ENCODE results near the gene NDUFA11.
"Not testable (repeated sequence)": the region's sequence is repeated elsewhere in the genome, so short reads cannot be mapped to it uniquely, and the experiment has no call there.

The NDUFA11 gene

DNA sequence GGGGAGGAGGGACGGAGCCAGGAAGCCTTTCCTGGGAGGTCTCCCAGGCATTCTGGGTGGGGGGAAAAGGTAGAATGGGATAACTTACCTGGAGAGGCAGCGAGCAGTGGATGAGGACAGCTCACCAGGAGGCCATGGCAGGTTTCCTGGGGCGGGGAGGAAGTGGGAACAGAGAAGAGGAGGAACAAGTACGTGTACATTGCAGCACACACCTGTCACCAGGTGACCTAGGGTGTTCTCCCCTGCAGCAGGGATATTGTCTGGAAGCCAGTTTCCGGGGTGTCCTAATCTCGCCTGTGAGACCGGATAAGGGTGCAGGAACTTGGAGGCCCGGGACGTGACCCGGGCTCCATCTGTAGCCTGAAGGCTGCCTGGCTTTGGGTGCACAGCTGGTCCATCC lies 52.3 kb downstream of the NDUFA11 start, which contains the start of gene FUT3:
FUT3 (minus strand) TSS at position 148 of the 400 bp plus-strand sequence.
- no peak within 1 kb of the TSS for H3K9ac ChIP-seq (ENCODE audit: low read length)
- no peak within 1 kb of the TSS for H4K8ac ChIP-seq (ENCODE audit: low read depth, low read length)
- WGBS (ENCODE audit: extremely low coverage, insufficient coverage, low lambda C conversion rate), result no CpG with 5 or more reads among the region's 10 CpGs
- H3K27me3 ChIP-seq (ENCODE audit: insufficient read depth, low read length, poor library complexity), result no peaks in the 10 kb centered on the region
- no peaks in the 10 kb centered on the region for H3K4me1 ChIP-seq (ENCODE audit: control insufficient read depth, low read depth, low read length)
- H2AK5ac ChIP-seq (ENCODE audit: low read length), result no peak within 1 kb of the TSS
- no peak within 1 kb of the TSS for H3K23ac ChIP-seq (ENCODE audit: low read length)
- H3K4me2 ChIP-seq (ENCODE audit: low read length), result no peak within 1 kb of the TSS
- no peak within 1 kb of the TSS for H2BK120ac ChIP-seq (ENCODE audit: low read depth, low read length)
- no peak within 1 kb of the TSS for H3K27ac ChIP-seq (ENCODE audit: low read depth, low read length)
- H3K79me1 ChIP-seq (ENCODE audit: low read length), result no peaks in the 10 kb centered on the region
- H3K79me2 ChIP-seq (ENCODE audit: control insufficient read depth, insufficient read depth, low read length), result no peaks in the 10 kb centered on the region
- DNase-seq, result no peak
- no peaks in the 10 kb centered on the region for H3K36me3 ChIP-seq (ENCODE audit: control insufficient read depth, insufficient read depth, low read length)
- H2BK15ac ChIP-seq (replicated peaks; ENCODE audit: low read depth), result no peak within 1 kb of the TSS
- no peak within 1 kb of the TSS for H3K4me3 ChIP-seq (ENCODE audit: low read length)
- no peak within 1 kb of the TSS for H3K56ac ChIP-seq (ENCODE audit: low read length)
- H4K5ac ChIP-seq (ENCODE audit: low read length), result no peak within 1 kb of the TSS
- H3K4ac ChIP-seq (ENCODE audit: low read depth, low read length), result no peak within 1 kb of the TSS
- no peak within 1 kb of the TSS for H2BK5ac ChIP-seq (ENCODE audit: low read length)
- H3K18ac ChIP-seq (ENCODE audit: low read length), result no peak within 1 kb of the TSS

DNA sequence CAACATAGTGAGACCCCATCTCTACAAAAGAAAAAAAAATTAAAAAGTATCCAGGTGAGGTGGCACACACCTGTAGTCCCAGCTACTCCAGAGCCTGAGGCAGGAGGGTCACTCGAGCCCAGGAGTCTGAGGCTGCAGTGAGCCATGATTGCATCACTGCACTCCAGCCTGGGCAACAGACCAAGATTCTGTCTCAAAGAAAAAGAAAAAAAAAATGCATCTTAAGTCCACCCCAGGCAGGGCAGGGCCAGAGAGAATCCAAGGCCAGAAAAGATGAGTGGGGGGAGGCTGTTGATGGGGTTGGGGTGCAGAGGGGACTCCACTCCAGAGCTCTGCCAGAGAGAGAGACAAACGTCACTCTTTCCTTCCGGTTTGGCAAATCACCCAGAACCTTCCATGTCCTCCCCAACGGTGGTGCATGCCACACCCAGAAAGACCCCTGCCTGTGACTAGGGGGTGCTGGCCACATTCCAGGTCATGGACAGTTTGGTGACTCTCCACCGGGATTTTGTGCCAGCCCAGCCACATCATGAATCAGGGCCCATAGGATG lies 52.8 kb downstream of the NDUFA11 start:
- no CpG with 5 or more reads among the region's 5 CpGs for WGBS (ENCODE audit: extremely low coverage, insufficient coverage, low lambda C conversion rate)
- no peak overlapping the region for H2AK5ac ChIP-seq (ENCODE audit: low read length)
- H3K79me1 ChIP-seq (ENCODE audit: low read length), result no peaks in the 10 kb centered on the region
- no peak overlapping the region for H3K4me3 ChIP-seq (ENCODE audit: low read length)
- no peak overlapping the region for H3K23ac ChIP-seq (ENCODE audit: low read length)
- H3K4ac ChIP-seq (ENCODE audit: low read depth, low read length), result no peak overlapping the region
- no peak for DNase-seq
- no peak overlapping the region for H2BK5ac ChIP-seq (ENCODE audit: low read length)
- H3K4me2 ChIP-seq (ENCODE audit: low read length), result no peak overlapping the region
- no peak overlapping the region for H3K56ac ChIP-seq (ENCODE audit: low read length)
- H3K36me3 ChIP-seq (ENCODE audit: control insufficient read depth, insufficient read depth, low read length), result no peaks in the 10 kb centered on the region
- no peaks in the 10 kb centered on the region for H3K27me3 ChIP-seq (ENCODE audit: insufficient read depth, low read length, poor library complexity)
- no peaks in the 10 kb centered on the region for H3K79me2 ChIP-seq (ENCODE audit: control insufficient read depth, insufficient read depth, low read length)
- H2BK120ac ChIP-seq (ENCODE audit: low read depth, low read length), result no peak overlapping the region
- no peaks in the 10 kb centered on the region for H3K4me1 ChIP-seq (ENCODE audit: control insufficient read depth, low read depth, low read length)
- no peak overlapping the region for H4K8ac ChIP-seq (ENCODE audit: low read depth, low read length)
- no peak overlapping the region for H3K9ac ChIP-seq (ENCODE audit: low read length)
- H2BK15ac ChIP-seq (replicated peaks; ENCODE audit: low read depth), result no peak overlapping the region
- H3K27ac ChIP-seq (ENCODE audit: low read depth, low read length), result no peak overlapping the region
- no peak overlapping the region for H3K18ac ChIP-seq (ENCODE audit: low read length)
- no peak overlapping the region for H4K5ac ChIP-seq (ENCODE audit: low read length)

DNA sequence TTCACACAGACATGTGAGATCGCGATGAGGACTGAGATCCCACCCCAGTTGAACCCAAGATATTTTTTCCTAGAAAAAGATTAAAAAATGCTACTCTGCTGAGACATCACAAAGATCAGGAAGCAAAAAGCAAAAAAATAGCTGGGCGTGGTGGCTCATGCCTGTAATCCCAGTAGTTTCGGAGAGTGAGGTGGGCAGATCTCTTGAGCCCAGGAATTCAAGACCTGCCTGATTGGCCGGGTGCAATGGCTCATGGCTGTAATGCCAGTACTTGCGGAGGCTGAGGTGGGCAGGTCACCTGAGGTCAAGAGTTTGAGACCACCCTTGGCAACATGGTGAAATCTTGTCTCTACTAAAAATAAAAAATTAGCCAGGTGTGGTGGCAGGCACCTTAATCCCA lies 53.4 kb downstream of the NDUFA11 start:
- no peaks in the 10 kb centered on the region for H3K27me3 ChIP-seq (ENCODE audit: insufficient read depth, low read length, poor library complexity)
- H2BK120ac ChIP-seq (ENCODE audit: low read depth, low read length), result no peak overlapping the region
- no peak overlapping the region for H3K4ac ChIP-seq (ENCODE audit: low read depth, low read length)
- H3K4me3 ChIP-seq (ENCODE audit: low read length), result no peak overlapping the region
- no peaks in the 10 kb centered on the region for H3K36me3 ChIP-seq (ENCODE audit: control insufficient read depth, insufficient read depth, low read length)
- H2BK15ac ChIP-seq (replicated peaks; ENCODE audit: low read depth), result no peak overlapping the region
- no peak overlapping the region for H3K27ac ChIP-seq (ENCODE audit: low read depth, low read length)
- no peak overlapping the region for H2AK5ac ChIP-seq (ENCODE audit: low read length)
- WGBS (ENCODE audit: extremely low coverage, insufficient coverage, low lambda C conversion rate), result no CpG with 5 or more reads among the region's 6 CpGs
- H3K79me1 ChIP-seq (ENCODE audit: low read length), result no peaks in the 10 kb centered on the region
- H3K79me2 ChIP-seq (ENCODE audit: control insufficient read depth, insufficient read depth, low read length), result no peaks in the 10 kb centered on the region
- H3K18ac ChIP-seq (ENCODE audit: low read length), result no peak overlapping the region
- H2BK5ac ChIP-seq (ENCODE audit: low read length), result no peak overlapping the region
- no peak overlapping the region for H3K56ac ChIP-seq (ENCODE audit: low read length)
- DNase-seq, result no peak
- no peak overlapping the region for H4K8ac ChIP-seq (ENCODE audit: low read depth, low read length)
- no peaks in the 10 kb centered on the region for H3K4me1 ChIP-seq (ENCODE audit: control insufficient read depth, low read depth, low read length)
- no peak overlapping the region for H3K23ac ChIP-seq (ENCODE audit: low read length)
- no peak overlapping the region for H4K5ac ChIP-seq (ENCODE audit: low read length)
- H3K9ac ChIP-seq (ENCODE audit: low read length), result no peak overlapping the region
- no peak overlapping the region for H3K4me2 ChIP-seq (ENCODE audit: low read length)

DNA sequence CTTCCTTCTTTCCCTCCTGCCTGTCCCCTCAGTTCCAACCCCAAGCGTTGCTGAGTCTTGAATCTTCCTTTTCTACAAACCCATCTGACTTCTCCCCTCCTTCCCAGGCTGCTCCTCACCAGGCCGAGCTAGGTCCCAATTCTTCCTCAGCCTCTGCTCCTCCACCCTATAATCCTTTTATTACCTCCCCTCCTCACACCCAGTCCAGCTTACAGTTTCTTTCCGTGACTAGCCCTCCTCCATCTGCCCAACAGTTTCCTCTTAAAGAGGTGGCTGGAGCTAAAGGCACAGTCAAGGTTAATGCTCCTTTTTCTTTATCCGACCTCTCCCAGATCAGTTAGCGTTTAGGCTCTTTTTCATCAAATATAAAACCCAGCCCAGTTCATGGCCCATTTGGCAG lies 55.0 kb downstream of the NDUFA11 start:
- not testable (repeated sequence) for H4K5ac ChIP-seq (ENCODE audit: low read length); H3K27me3 ChIP-seq (ENCODE audit: insufficient read depth, low read length, poor library complexity); H2AK5ac ChIP-seq (ENCODE audit: low read length); DNase-seq; H3K36me3 ChIP-seq (ENCODE audit: control insufficient read depth, insufficient read depth, low read length); H3K18ac ChIP-seq (ENCODE audit: low read length); H2BK5ac ChIP-seq (ENCODE audit: low read length); H3K23ac ChIP-seq (ENCODE audit: low read length); H3K56ac ChIP-seq (ENCODE audit: low read length); H4K8ac ChIP-seq (ENCODE audit: low read depth, low read length); H2BK120ac ChIP-seq (ENCODE audit: low read depth, low read length); H3K27ac ChIP-seq (ENCODE audit: low read depth, low read length); H3K4ac ChIP-seq (ENCODE audit: low read depth, low read length); H3K9ac ChIP-seq (ENCODE audit: low read length); H3K4me3 ChIP-seq (ENCODE audit: low read length); H2BK15ac ChIP-seq (replicated peaks; ENCODE audit: low read depth); H3K4me1 ChIP-seq (ENCODE audit: control insufficient read depth, low read depth, low read length); H3K4me2 ChIP-seq (ENCODE audit: low read length); H3K79me1 ChIP-seq (ENCODE audit: low read length); H3K79me2 ChIP-seq (ENCODE audit: control insufficient read depth, insufficient read depth, low read length)
- no CpG with 5 or more reads among the region's 5 CpGs for WGBS (ENCODE audit: extremely low coverage, insufficient coverage, low lambda C conversion rate)

DNA sequence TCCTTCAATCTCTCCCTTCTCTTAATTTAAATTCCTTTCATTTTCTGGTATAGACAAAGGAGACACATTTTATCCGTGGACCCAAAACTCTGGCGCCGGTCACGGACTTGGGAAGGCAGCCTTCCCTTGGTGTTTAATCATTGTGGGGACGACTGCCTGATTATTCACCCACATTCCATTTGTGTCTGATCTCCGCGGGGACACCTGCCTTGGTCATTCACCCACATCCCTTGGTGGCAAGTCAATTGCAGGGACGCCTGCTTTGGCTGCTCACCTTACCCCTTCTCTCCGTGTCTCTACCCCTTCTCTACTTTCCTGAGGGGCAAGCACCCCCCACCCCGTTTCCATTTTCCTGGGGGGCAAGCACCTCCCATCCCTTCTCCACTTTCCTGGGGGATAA lies 55.7 kb downstream of the NDUFA11 start:
- not testable (repeated sequence) for H3K27ac ChIP-seq (ENCODE audit: low read depth, low read length); H3K4me1 ChIP-seq (ENCODE audit: control insufficient read depth, low read depth, low read length); H3K79me1 ChIP-seq (ENCODE audit: low read length); H2BK5ac ChIP-seq (ENCODE audit: low read length); H3K79me2 ChIP-seq (ENCODE audit: control insufficient read depth, insufficient read depth, low read length); H4K8ac ChIP-seq (ENCODE audit: low read depth, low read length); H3K4me3 ChIP-seq (ENCODE audit: low read length); H3K36me3 ChIP-seq (ENCODE audit: control insufficient read depth, insufficient read depth, low read length); H3K4me2 ChIP-seq (ENCODE audit: low read length); H3K18ac ChIP-seq (ENCODE audit: low read length); H2AK5ac ChIP-seq (ENCODE audit: low read length); H3K23ac ChIP-seq (ENCODE audit: low read length); H2BK120ac ChIP-seq (ENCODE audit: low read depth, low read length); H4K5ac ChIP-seq (ENCODE audit: low read length); H3K9ac ChIP-seq (ENCODE audit: low read length); DNase-seq; H2BK15ac ChIP-seq (replicated peaks; ENCODE audit: low read depth); H3K56ac ChIP-seq (ENCODE audit: low read length); H3K4ac ChIP-seq (ENCODE audit: low read depth, low read length); H3K27me3 ChIP-seq (ENCODE audit: insufficient read depth, low read length, poor library complexity)
- no CpG with 5 or more reads among the region's 10 CpGs for WGBS (ENCODE audit: extremely low coverage, insufficient coverage, low lambda C conversion rate)
